CD4-positive, alpha-beta T cell (primary cell): Measurements from ENCODE around the gene SHC4. TPM values are rescaled to one million over a fixed set of nuclear protein-coding genes. Genes with fewer than 3 reads are reported as not detected.

Experiments
- ATAC-seq: fragments of 200-7000 bp; cut with Tn5 transposase; one replicate; pipeline ENCODE4 v1.10.0; 2022; ENCODE audit warnings: mild to moderate bottlenecking; ENCODE audit not compliant: poor library complexity
- CTCF ChIA-PET: fragments of 350-600 bp; sonication (Branson Sonifier 250); formaldehyde crosslinking; loops from one replicate; lab custom pipeline; 2021; ENCODE audit warnings: antibody characterized with exemption, inconsistent platforms; lab: Charles Lee
- POLR2A ChIA-PET: fragments of 350-600 bp; sonication (Branson Sonifier 250); formaldehyde crosslinking; loops from one replicate; lab custom pipeline; 2021; ENCODE audit warnings: antibody characterized with exemption, inconsistent platforms; lab: Charles Lee
- DNase-seq, 14 experiments: peaks; one replicate each; pipeline ENCODE4 v3.0.0-alpha.2; 2013 to 2020; ENCODE audit warnings: mixed read lengths in 2 of 14
- H3K27ac ChIP-seq, 2 donors: one replicate each; pipeline versions ENCODE4 v1.5.1 to v1.7.0; 2013; ENCODE audit warnings: low read length in 2 of 2, low read depth in 1 of 2, mild to moderate bottlenecking in 1 of 2
- H3K27me3 ChIP-seq, 2 experiments: 1 replicate in 1 of 2; 2 replicates in 1 of 2; pipeline versions ENCODE4 v1.6.1 to v1.7.0; 2013; ENCODE audit warnings: low read length in 2 of 2, control low read depth in 1 of 2, mild to moderate bottlenecking in 1 of 2, moderate library complexity in 1 of 2; ENCODE audit not compliant: insufficient read depth in 2 of 2, control insufficient read depth in 1 of 2
- H3K36me3 ChIP-seq: one replicate; pipeline ENCODE4 v1.6.1; 2013; ENCODE audit warnings: low read length, control low read depth; ENCODE audit not compliant: insufficient read depth
- H3K4me1 ChIP-seq: one replicate; pipeline ENCODE4 v1.6.1; 2013; ENCODE audit warnings: low read length, control low read depth; ENCODE audit not compliant: insufficient read depth
- H3K4me3 ChIP-seq: one replicate; pipeline ENCODE4 v1.5.1; 2013; ENCODE audit warnings: mild to moderate bottlenecking, low read length, moderate library complexity
- H3K9me3 ChIP-seq, 2 experiments: 1 replicate in 1 of 2; 2 replicates in 1 of 2; pipeline versions ENCODE4 v1.6.1 to v1.7.0; 2013; ENCODE audit warnings: low read length in 2 of 2, mild to moderate bottlenecking in 2 of 2, control low read depth in 1 of 2, moderate library complexity in 1 of 2; ENCODE audit not compliant: control insufficient read depth in 1 of 2, insufficient read depth in 1 of 2
- H3K27ac Mint-ChIP-seq: one replicate; pipeline ENCODE4 v1.8.0; 2020; ENCODE audit warnings: mixed read lengths
- H3K27me3 Mint-ChIP-seq: one replicate; pipeline ENCODE4 v1.8.0; 2021; ENCODE audit warnings: mixed read lengths
- H3K36me3 Mint-ChIP-seq: one replicate; pipeline ENCODE4 v1.8.0; 2021; ENCODE audit warnings: low read depth, mixed read lengths
- H3K4me1 Mint-ChIP-seq: one replicate; pipeline ENCODE4 v1.8.0; 2021; ENCODE audit warnings: low read depth, mixed read lengths
- H3K4me3 Mint-ChIP-seq: one replicate; pipeline ENCODE4 v1.8.0; 2020; ENCODE audit warnings: mild to moderate bottlenecking, mixed read lengths
- H3K9me3 Mint-ChIP-seq: one replicate; pipeline ENCODE4 v1.8.0; 2020; ENCODE audit warnings: mixed read lengths
- intact Hi-C, 2 experiments: fragments of 100-400 bp; cut with DNase I in 1 of 2; cut with micrococcal nuclease in 1 of 2; formaldehyde crosslinking; loops; one replicate each; pipeline versions ENCODE4 v1.15.1 to v1.9.0; 2023 to 2025; cut with DNase I, micrococcal nuclease
- total RNA-seq, 174 experiments: library from RNA in 2 of 174; stranded (reverse) in 2 of 174; gene quantifications; one replicate each; pipeline ENCODE4 v1.2.3 and lab custom pipeline; 2021 to 2026
- TF ChIP-seq, protein P1 (sequence below): fragments of 200-600 bp; IDR thresholded peaks from one replicate; pipeline ENCODE4 v1.8.0; 2022; ENCODE audit warnings: antibody characterized with exemption, mild to moderate bottlenecking

Gene SHC4
- total RNA-seq, 2 experiments from 2014 or later, result not detected

GRCh38 chr15:48940508-48940907 is 23.2 kb downstream of the SHC4 start:
- Histone ChIP-seq H3K4me3 (no peak overlapping the region), H3K36me3 (no peaks in the 10 kb centered on the region), H3K4me1 (no peaks in the 10 kb centered on the region), H3K27ac (no peak overlapping the region), H3K27me3 (peaks cover 4 to 9% of the 10 kb centered on the region in 2 experiments), H3K9me3 (no peaks in the 10 kb centered on the region)
- POLR2A ChIA-PET, result no interaction called here
- Mint-ChIP-seq H3K4me1 (no peaks in the 10 kb centered on the region), H3K4me3 (no peak overlapping the region), H3K27me3 (peaks cover 19% of the 10 kb centered on the region), H3K36me3 (no peaks in the 10 kb centered on the region), H3K9me3 (no peaks in the 10 kb centered on the region), H3K27ac (no peak overlapping the region)
- intact Hi-C loops, result no loop called here
- DNase-seq, result no peak
- CTCF ChIA-PET, result no interaction called here
- ATAC-seq, result no peak
- TF ChIP-seq, protein P1, sequence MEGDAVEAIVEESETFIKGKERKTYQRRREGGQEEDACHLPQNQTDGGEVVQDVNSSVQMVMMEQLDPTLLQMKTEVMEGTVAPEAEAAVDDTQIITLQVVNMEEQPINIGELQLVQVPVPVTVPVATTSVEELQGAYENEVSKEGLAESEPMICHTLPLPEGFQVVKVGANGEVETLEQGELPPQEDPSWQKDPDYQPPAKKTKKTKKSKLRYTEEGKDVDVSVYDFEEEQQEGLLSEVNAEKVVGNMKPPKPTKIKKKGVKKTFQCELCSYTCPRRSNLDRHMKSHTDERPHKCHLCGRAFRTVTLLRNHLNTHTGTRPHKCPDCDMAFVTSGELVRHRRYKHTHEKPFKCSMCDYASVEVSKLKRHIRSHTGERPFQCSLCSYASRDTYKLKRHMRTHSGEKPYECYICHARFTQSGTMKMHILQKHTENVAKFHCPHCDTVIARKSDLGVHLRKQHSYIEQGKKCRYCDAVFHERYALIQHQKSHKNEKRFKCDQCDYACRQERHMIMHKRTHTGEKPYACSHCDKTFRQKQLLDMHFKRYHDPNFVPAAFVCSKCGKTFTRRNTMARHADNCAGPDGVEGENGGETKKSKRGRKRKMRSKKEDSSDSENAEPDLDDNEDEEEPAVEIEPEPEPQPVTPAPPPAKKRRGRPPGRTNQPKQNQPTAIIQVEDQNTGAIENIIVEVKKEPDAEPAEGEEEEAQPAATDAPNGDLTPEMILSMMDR, result no peak

- H3K27me3 Mint-ChIP-seq, result peaks cover 27% of the 10 kb centered on the region
- intact Hi-C loops, result no loop called here
- CTCF ChIA-PET, result interaction anchor here (0.6 kb wide), 1 partner anchor 117 kb away, joined by 3 read pairs; no protein-coding TSS in a partner anchor
Measured at GRCh38 chr15:48939648-48940047, 24.1 kb downstream of the SHC4 start.

DNA sequence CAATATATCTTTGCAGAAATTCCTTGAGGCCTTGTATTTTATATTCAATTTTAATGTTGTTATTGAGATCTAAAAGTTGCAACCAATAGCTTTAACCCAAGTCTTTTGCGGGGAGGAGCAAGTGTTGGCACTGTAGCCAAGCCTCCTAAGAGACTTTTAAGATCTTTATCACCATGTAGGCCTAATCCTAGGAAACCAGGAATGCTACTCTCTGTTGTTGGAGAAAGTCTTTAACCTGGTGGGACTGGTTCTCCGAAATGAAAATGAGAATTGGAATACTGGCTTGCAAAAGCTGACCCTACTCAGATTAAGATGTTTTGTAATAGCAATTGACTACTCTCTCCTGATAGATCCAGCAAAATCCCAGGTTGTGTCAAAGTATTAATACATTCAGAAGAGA is 25.8 kb downstream of the SHC4 start:
- TF ChIP-seq, protein P1, result no peak
- ATAC-seq (no peak), DNase-seq (no peak)
- Mint-ChIP-seq H3K27me3 (peaks cover 15% of the 10 kb centered on the region), H3K9me3 (no peaks in the 10 kb centered on the region), H3K4me1 (no peaks in the 10 kb centered on the region), H3K36me3 (no peaks in the 10 kb centered on the region), H3K4me3 (no peak overlapping the region), H3K27ac (no peak overlapping the region)
- CTCF ChIA-PET, result no interaction called here
- Histone ChIP-seq H3K4me1 (no peaks in the 10 kb centered on the region), H3K36me3 (no peaks in the 10 kb centered on the region), H3K27me3 (peaks cover 4 to 6% of the 10 kb centered on the region in 2 experiments), H3K9me3 (no peaks in the 10 kb centered on the region), H3K27ac (no peak overlapping the region), H3K4me3 (no peak overlapping the region)
- intact Hi-C loops, result no loop called here
- POLR2A ChIA-PET, result no interaction called here

More at GRCh38 chr15:48939648-48940047, 24.1 kb downstream of the SHC4 start:
- H3K27me3 ChIP-seq, result peaks cover 4 to 9% of the 10 kb centered on the region in 2 experiments
- H3K36me3 Mint-ChIP-seq, result no peaks in the 10 kb centered on the region
- no peaks in the 10 kb centered on the region for H3K4me1 Mint-ChIP-seq
- no peaks in the 10 kb centered on the region for H3K9me3 Mint-ChIP-seq
- no peak overlapping the region for H3K27ac Mint-ChIP-seq
- H3K9me3 ChIP-seq, result no peaks in the 10 kb centered on the region
- TF ChIP-seq, protein P1, result no peak
- H3K4me3 Mint-ChIP-seq, result no peak overlapping the region
- POLR2A ChIA-PET, result no interaction called here
- H3K4me3 ChIP-seq, result no peak overlapping the region
- no peaks in the 10 kb centered on the region for H3K36me3 ChIP-seq
- ATAC-seq, result no peak
- H3K4me1 ChIP-seq, result no peaks in the 10 kb centered on the region
- no peak overlapping the region for H3K27ac ChIP-seq
- DNase-seq, result no peak
